H1 (cell line): Measurements from ENCODE around the gene MTCH1. TPM values are rescaled to one million over a fixed set of nuclear protein-coding genes. Genes with fewer than 3 reads are reported as not detected.

Source experiments
- CTCF ChIA-PET: fragments of 300-600 bp; sonication (Branson Sonifier 250); formaldehyde crosslinking; loops from one replicate; lab custom pipeline; 2021; ENCODE audit not compliant: partially characterized antibody; lab: Charles Lee
- POLR2A ChIA-PET: fragments of 300-600 bp; sonication (Branson Sonifier 250); formaldehyde crosslinking; loops from one replicate; lab custom pipeline; 2021; ENCODE audit warnings: inconsistent platforms; ENCODE audit not compliant: partially characterized antibody; lab: Charles Lee
- DNase-seq, 2 experiments: peaks; one replicate each; pipeline versions ENCODE4 v3.0.0 to v3.0.0-alpha.2; 2010 to 2022; ENCODE audit warnings: low spot score in 2 of 2, low read depth in 1 of 2, mixed read lengths in 1 of 2
- FAIRE-seq: peaks from 2 replicates; lab custom pipeline; 2011; peaks lifted over from hg19 to GRCh38; lab: Jason Lieb, UNC
- H2AFZ ChIP-seq: 2 replicates; pipeline ENCODE4 v1.8.1; 2012; ENCODE audit warnings: low read length, inconsistent platforms
- H2AK5ac ChIP-seq: 2 replicates; pipeline ENCODE4 v1.6.1; 2013; ENCODE audit warnings: low read depth, low read length
- H2BK120ac ChIP-seq: replicated peaks from 2 replicates; pipeline ENCODE3; 2013; ENCODE audit warnings: low read depth, low read length, inconsistent platforms
- H2BK12ac ChIP-seq: 2 replicates; pipeline ENCODE4 v1.6.1; 2013; ENCODE audit warnings: low read depth, low read length
- H2BK15ac ChIP-seq: 2 replicates; pipeline ENCODE4 v1.6.1; 2013; ENCODE audit warnings: low read length
- H2BK20ac ChIP-seq: 2 replicates; pipeline ENCODE4 v1.6.1; 2013; ENCODE audit warnings: low read length
- H2BK5ac ChIP-seq: 2 replicates; pipeline ENCODE4 v1.6.1; 2013; ENCODE audit warnings: low read depth, low read length
- H3K14ac ChIP-seq: 2 replicates; pipeline ENCODE4 v1.6.1; 2013; ENCODE audit warnings: inconsistent platforms; ENCODE audit not compliant: insufficient read length
- H3K18ac ChIP-seq: 2 replicates; pipeline ENCODE4 v1.6.1; 2013; ENCODE audit warnings: low read length; ENCODE audit errors: extremely low read depth
- H3K23ac ChIP-seq: 2 replicates; pipeline ENCODE4 v1.6.1; 2013; ENCODE audit warnings: inconsistent platforms; ENCODE audit not compliant: insufficient read length
- H3K23me2 ChIP-seq: 2 replicates; pipeline ENCODE4 v1.6.1; 2013; ENCODE audit warnings: low read depth, low read length
- H3K27ac ChIP-seq: 2 replicates; pipeline ENCODE4 v1.6.1; 2011; ENCODE audit warnings: low read depth, low read length, inconsistent platforms
- H3K27me3 ChIP-seq, 4 experiments: replicated peaks in 1 of 4; 1 replicate in 1 of 4; 2 replicates in 3 of 4; pipeline versions ENCODE4 v1.6.1 to v1.8.1; 2011 to 2013; ENCODE audit warnings: low read length in 3 of 4, mild to moderate bottlenecking in 3 of 4, inconsistent platforms in 2 of 4, mixed read lengths in 2 of 4, moderate library complexity in 1 of 4; ENCODE audit not compliant: control insufficient read depth in 3 of 4, insufficient read depth in 3 of 4; ENCODE audit errors: extremely low read depth in 1 of 4
- H3K36me3 ChIP-seq, 4 experiments: 2 replicates each; pipeline versions ENCODE4 v1.6.1 to v1.8.1; 2011 to 2013; ENCODE audit warnings: mild to moderate bottlenecking in 4 of 4, low read length in 3 of 4, moderate library complexity in 2 of 4, control low read depth in 1 of 4, inconsistent platforms in 1 of 4; ENCODE audit not compliant: insufficient read depth in 4 of 4, control insufficient read depth in 2 of 4
- H3K4ac ChIP-seq: replicated peaks from 2 replicates; pipeline ENCODE3; 2013; ENCODE audit warnings: low read length, low read depth, mixed read lengths, inconsistent platforms; ENCODE audit not compliant: insufficient read length
- H3K4me1 ChIP-seq, 4 experiments: replicated peaks in 1 of 4; 1 replicate in 1 of 4; 2 replicates in 3 of 4; pipeline versions ENCODE4 v1.6.1 to v1.8.1; 2011 to 2013; ENCODE audit warnings: low read length in 3 of 4, inconsistent platforms in 2 of 4, mixed read lengths in 1 of 4; ENCODE audit not compliant: insufficient read depth in 4 of 4, control insufficient read depth in 3 of 4
- H3K4me2 ChIP-seq, 2 experiments: 2 replicates each; pipeline versions ENCODE4 v1.6.1 to v1.8.1; 2011 to 2013; ENCODE audit warnings: low read depth in 2 of 2, low read length in 2 of 2, control low read depth in 1 of 2, inconsistent platforms in 1 of 2, mild to moderate bottlenecking in 1 of 2; ENCODE audit not compliant: insufficient read depth in 1 of 2
- H3K4me3 ChIP-seq, 4 experiments: fragments of 200-600, 300-600 bp in 1 of 4; sonication (generic), shearing (Covaris generic), sonication (Bioruptor Twin) in 1 of 4; 2 replicates each; pipeline versions ENCODE4 v1.5.1 to v1.8.1; 2011 to 2016; ENCODE audit warnings: low read length in 4 of 4, low read depth in 3 of 4, control low read depth in 2 of 4, inconsistent platforms in 2 of 4, mild to moderate bottlenecking in 2 of 4, mixed read lengths in 1 of 4, moderate library complexity in 1 of 4; ENCODE audit not compliant: insufficient read depth in 2 of 4; ENCODE audit errors: extremely low read depth in 1 of 4
- H3K56ac ChIP-seq: replicated peaks from 2 replicates; pipeline ENCODE3; 2013; ENCODE audit warnings: low read depth, mild to moderate bottlenecking, mixed read lengths, low read length, inconsistent platforms; ENCODE audit not compliant: insufficient read length
- H3K79me1 ChIP-seq: 2 replicates; pipeline ENCODE4 v1.6.1; 2013; ENCODE audit warnings: low read depth, low read length, control low read depth
- H3K79me2 ChIP-seq, 2 experiments: 2 replicates each; pipeline versions ENCODE4 v1.6.1 to v1.8.1; 2012 to 2013; ENCODE audit warnings: low read length in 2 of 2, mild to moderate bottlenecking in 2 of 2, inconsistent platforms in 1 of 2; ENCODE audit not compliant: insufficient read depth in 2 of 2, control insufficient read depth in 1 of 2
- H3K9ac ChIP-seq, 4 experiments: replicated peaks in 1 of 4; 1 replicate in 1 of 4; 2 replicates in 3 of 4; pipeline versions ENCODE4 v1.6.1 to v1.8.1; 2011 to 2013; ENCODE audit warnings: low read depth in 3 of 4, low read length in 3 of 4, control low read depth in 2 of 4, mild to moderate bottlenecking in 2 of 4, moderate library complexity in 2 of 4, inconsistent platforms in 1 of 4; ENCODE audit errors: extremely low read depth in 1 of 4
- H3K9me3 ChIP-seq, 2 experiments: 2 replicates each; pipeline versions ENCODE4 v1.6.1 to v1.8.1; 2012 to 2013; ENCODE audit warnings: mild to moderate bottlenecking in 2 of 2, moderate library complexity in 2 of 2, control low read depth in 1 of 2, inconsistent platforms in 1 of 2, low read depth in 1 of 2, low read length in 1 of 2, mixed read lengths in 1 of 2; ENCODE audit not compliant: insufficient read depth in 2 of 2
- H4K20me1 ChIP-seq, 2 experiments: replicated peaks in 1 of 2; 2 replicates each; pipeline versions ENCODE3 to v1.8.1; 2011 to 2013; ENCODE audit warnings: inconsistent platforms in 2 of 2, low read length in 2 of 2, mild to moderate bottlenecking in 1 of 2; ENCODE audit not compliant: insufficient read depth in 2 of 2, control insufficient read depth in 1 of 2
- H4K5ac ChIP-seq: 2 replicates; pipeline ENCODE4 v1.6.1; 2013; ENCODE audit warnings: low read length, low read depth, mixed read lengths, inconsistent platforms; ENCODE audit not compliant: insufficient read length
- H4K8ac ChIP-seq: 2 replicates; pipeline ENCODE4 v1.8.0; 2013; ENCODE audit warnings: mild to moderate bottlenecking, moderate library complexity, low read length, inconsistent platforms; ENCODE audit not compliant: insufficient read depth; ENCODE audit errors: extremely low read depth
- H4K91ac ChIP-seq: replicated peaks from 2 replicates; pipeline ENCODE3; 2013; ENCODE audit warnings: low read length, mixed read lengths, inconsistent platforms; ENCODE audit not compliant: insufficient read length
- CEBPB ChIP-seq: IDR thresholded peaks from 2 replicates; pipeline ENCODE4 v1.6.1; 2012; ENCODE audit warnings: low read depth, low read length
- EZH2 ChIP-seq: fragments of 200-600 bp; sonication (generic); IDR thresholded peaks from 2 replicates; pipeline ENCODE4 v1.7.1; 2012; ENCODE audit warnings: low read depth, mild to moderate bottlenecking, moderate library complexity, low read length, inconsistent platforms; ENCODE audit not compliant: severe bottlenecking
- GABPA ChIP-seq: IDR thresholded peaks from 2 replicates; pipeline ENCODE4 v1.6.1; 2011; ENCODE audit warnings: mild to moderate bottlenecking, low read length, moderate library complexity, borderline replicate concordance; ENCODE audit not compliant: insufficient read depth
- GTF2F1 ChIP-seq: IDR thresholded peaks from 2 replicates; pipeline ENCODE4 v1.6.1; 2012; ENCODE audit warnings: low read depth, low read length, improper control_type of control experiment, borderline replicate concordance
- KDM1A ChIP-seq: fragments of 200-600, 300-600 bp; sonication (generic); IDR thresholded peaks from 2 replicates; pipeline ENCODE4 v1.7.1; 2016; ENCODE audit warnings: mild to moderate bottlenecking, low read length, borderline replicate concordance
- MAX ChIP-seq: IDR thresholded peaks from 2 replicates; pipeline ENCODE4 v1.6.1; 2012; ENCODE audit warnings: inconsistent platforms
- PHF8 ChIP-seq: fragments of 200-600 bp; sonication (generic); conservative IDR thresholded peaks from 2 replicates; pipeline ENCODE4 v1.7.1; 2012; ENCODE audit warnings: low read depth, mild to moderate bottlenecking, inconsistent platforms, low read length, moderate library complexity
- POLR2AphosphoS5 ChIP-seq: IDR thresholded peaks from 2 replicates; pipeline ENCODE4 v1.6.1; 2011; ENCODE audit warnings: low read depth, low read length
- POU5F1 ChIP-seq: IDR thresholded peaks from 2 replicates; pipeline ENCODE4 v1.6.1; 2011; ENCODE audit warnings: low read depth, mild to moderate bottlenecking, low read length, moderate library complexity
- RAD21 ChIP-seq, 2 experiments: IDR thresholded peaks in 1 of 2; conservative IDR thresholded peaks in 1 of 2; 2 replicates each; pipeline ENCODE4 v1.6.1; 2011; ENCODE audit warnings: low read depth in 2 of 2, low read length in 2 of 2, improper control_type of control experiment in 1 of 2, inconsistent platforms in 1 of 2, mild to moderate bottlenecking in 1 of 2, moderate library complexity in 1 of 2
- RBBP5 ChIP-seq: IDR thresholded peaks from 2 replicates; pipeline ENCODE4 v1.7.1; 2012; ENCODE audit warnings: low read depth, mild to moderate bottlenecking, inconsistent platforms, low read length, moderate library complexity, borderline replicate concordance
- SP1 ChIP-seq: IDR thresholded peaks from 2 replicates; pipeline ENCODE4 v1.6.1; 2011; ENCODE audit warnings: low read depth, low read length
- TAF7 ChIP-seq: optimal IDR thresholded peaks from 2 replicates; pipeline ENCODE3; 2011; ENCODE audit warnings: low read depth, mild to moderate bottlenecking, inconsistent platforms, low read length, moderate library complexity, borderline replicate concordance
- TEAD4 ChIP-seq: IDR thresholded peaks from 2 replicates; pipeline ENCODE4 v1.6.1; 2012; ENCODE audit warnings: low read depth, low read length, inconsistent platforms, mixed read lengths
- WGBS, 2 experiments: shearing (Covaris generic) in 1 of 2; methylation state at CpG; one replicate each; pipeline versions ENCODE4 v1.1.6 to v1.1.7; 2013 to 2015; ENCODE audit warnings: low lambda C conversion rate in 2 of 2, mixed read lengths in 2 of 2, inconsistent platforms in 1 of 2, low coverage in 1 of 2, missing lambda C conversion rate in 1 of 2; ENCODE audit not compliant: insufficient replicate concordance in 2 of 2, insufficient coverage in 1 of 2, insufficient read length in 1 of 2; ENCODE audit errors: extremely low coverage in 1 of 2, missing lambda C conversion rate in 1 of 2; 5-methylcytosine and 5-hydroxymethylcytosine counted together
- polyA plus RNA-seq, 7 experiments: library from polyadenylated mRNA; depleted of rRNA in 3 of 7; stranded (reverse) in 5 of 7; unstranded in 2 of 7; fragments of >200 nt in 5 of 7; fragments of 200-250 nt in 2 of 7; gene quantifications; 1 replicate in 5 of 7; 2 replicates in 1 of 7; 4 replicates in 1 of 7; pipeline versions ENCODE4 v1.2.1 to v1.2.3, GENCODE V29; 2011 to 2013; ENCODE audit warnings: missing spikeins in 2 of 7, mixed read lengths in 2 of 7
- total RNA-seq: library from RNA; stranded (reverse); fragmentation: NEBNext Ultra II Directional; extraction: Animal tissue kit (Norgen Biotek cat#: 25700); gene quantifications from 2 replicates; pipeline ENCODE4 v1.2.1, GENCODE V29; 2021

The MTCH1 gene
- total and polyA plus RNA-seq, 2 of the 8 experiments (the other 6 are each of a cell fraction or from before 2014, with no cell fraction given): 169 to 214 TPM

- no peaks in the 10 kb centered on the region for H3K79me1 ChIP-seq
- CTCF ChIA-PET: no interaction called here
- H3K4me1 ChIP-seq: no peaks in the 10 kb centered on the region
- H3K4ac ChIP-seq: no peak overlapping the region
- no peak overlapping the region for H3K14ac ChIP-seq
- no peak overlapping the region for H2BK20ac ChIP-seq
- peaks cover 0 to 2% of the 10 kb centered on the region in 2 experiments for H4K20me1 ChIP-seq
- no peak overlapping the region for H2BK15ac ChIP-seq
- H3K23me2 ChIP-seq: no peaks in the 10 kb centered on the region
- H3K9ac ChIP-seq: no peak overlapping the region
- H3K79me2 ChIP-seq: no peaks in the 10 kb centered on the region
- 92% methylated on average over 4 of the region's 4 CpGs; no CpG with 5 or more reads in 1 of the 2 experiments for WGBS, 2 experiments
- POLR2A ChIA-PET: no interaction called here
- no peaks in the 10 kb centered on the region for H3K27me3 ChIP-seq
- H3K36me3 ChIP-seq: no peaks in the 10 kb centered on the region
- 0 out of 2 replicates have a peak overlapping the region, but pooled peaks have one; percentile 2 for H2AK5ac ChIP-seq
- H4K5ac ChIP-seq: no peak overlapping the region
- H3K4me2 ChIP-seq: no peak overlapping the region
- no peaks in the 10 kb centered on the region for H3K9me3 ChIP-seq
- H3K18ac ChIP-seq: no peak overlapping the region
- no peak overlapping the region for H2BK120ac ChIP-seq
- FAIRE-seq (no peak), DNase-seq (no peak)
- H2BK12ac ChIP-seq: no peak overlapping the region
- no peak overlapping the region for H3K23ac ChIP-seq
- no peak overlapping the region for H3K27ac ChIP-seq
- H4K8ac ChIP-seq: no peak overlapping the region
- no peak overlapping the region for H2AFZ ChIP-seq
- no peak overlapping the region for H4K91ac ChIP-seq
- H2BK5ac ChIP-seq: no peak overlapping the region
- H3K56ac ChIP-seq: no peak overlapping the region
- no peak overlapping the region for H3K4me3 ChIP-seq
- TF ChIP-seq EZH2: no peak
- no peak for TF ChIP-seq RAD21 (IDR thresholded peaks at IDR 0.05 in 1 of 2, conservative IDR thresholded peaks at IDR 0.05 in 1 of 2; ENCODE audit: low read depth in 2 of 2, low read length in 2 of 2)
- no peak for TF ChIP-seq POU5F1
- no peak for TF ChIP-seq SP1
- TF ChIP-seq CEBPB: no peak
- no peak for TF ChIP-seq RBBP5
- TF ChIP-seq MAX: no peak
- TF ChIP-seq GTF2F1: no peak
- no peak for TF ChIP-seq TEAD4
- TF ChIP-seq PHF8: no peak
- TF ChIP-seq TAF7: no peak
- no peak for TF ChIP-seq KDM1A
- no peak for TF ChIP-seq GABPA
- TF ChIP-seq POLR2AphosphoS5: no peak
Observed at GRCh38 chr6:36930483-36930882, 55.5 kb downstream of the MTCH1 start.
